K562 (cell line): Measurements from ENCODE around the gene NDUFA5. TPM values are rescaled to one million over a fixed set of nuclear protein-coding genes. Genes with fewer than 3 reads are reported as not detected.

ENCODE experiments used
- ATAC-seq: fragments of 200-7000 bp; cut with Tn5 transposase; 3 replicates; pipeline ENCODE4 v1.9.1; 2020; ENCODE audit warnings: moderate library complexity
- BruUV-seq: library from RNA; stranded (reverse); fragments of 400-500 nt; replicated peaks from 2 replicates; lab custom pipeline; 2021; lab: Mats Ljungman, UMichigan
- CTCF ChIA-PET: fragments of 300-600 bp; formaldehyde crosslinking; extraction: SDS; loops from one replicate; lab custom pipeline; 2021; ENCODE audit warnings: low intra/inter-chr PET ratio; lab: Yijun Ruan, JAX
- POLR2A ChIA-PET: fragments of 300-600, 350-650 bp; sonication (Branson Sonifier 250); formaldehyde crosslinking; extraction: SDS; loops from one replicate; lab custom pipeline; 2021; ENCODE audit warnings: antibody characterized with exemption, inconsistent platforms; lab: Yijun Ruan, JAX
- DNase-seq, 4 experiments: peaks; one replicate each; pipeline versions ENCODE4 v3.0.0 to v3.0.0-alpha.2; 2011 to 2018; ENCODE audit warnings: low spot score in 3 of 4, mixed read lengths in 3 of 4; ENCODE audit errors: extremely low read depth in 1 of 4
- FAIRE-seq: peaks from 2 replicates; lab custom pipeline; 2011; peaks lifted over from hg19 to GRCh38; lab: Jason Lieb, UNC
- H2AFZ ChIP-seq: 2 replicates; pipeline ENCODE4 v1.6.0; 2011; ENCODE audit warnings: low read depth, low read length, control low read depth, inconsistent platforms
- H3K27ac ChIP-seq: fragments of 200-600 bp; 3 replicates; pipeline ENCODE4 v1.8.0; 2011; ENCODE audit warnings: low read depth, mild to moderate bottlenecking, control low read depth, inconsistent platforms, low read length, moderate library complexity, mixed read lengths; ENCODE audit errors: extremely low read depth
- H3K27me3 ChIP-seq, 2 experiments: fragments of 300-600 bp in 1 of 2; 2 replicates in 1 of 2; 3 replicates in 1 of 2; pipeline versions ENCODE4 v1.6.0 to v1.8.0; 2011; ENCODE audit warnings: inconsistent platforms in 2 of 2, low read length in 2 of 2, mild to moderate bottlenecking in 1 of 2, mixed read lengths in 1 of 2, moderate library complexity in 1 of 2; ENCODE audit not compliant: control insufficient read depth in 2 of 2, insufficient read depth in 2 of 2
- H3K36me3 ChIP-seq: fragments of 300-600 bp; 3 replicates; pipeline ENCODE4 v1.8.0; 2011; ENCODE audit warnings: mild to moderate bottlenecking, low read length, inconsistent platforms; ENCODE audit not compliant: control insufficient read depth, insufficient read depth
- H3K4me1 ChIP-seq, 2 experiments: fragments of 200-600 bp in 1 of 2; replicated peaks in 1 of 2; 2 replicates in 1 of 2; 3 replicates in 1 of 2; pipeline versions ENCODE4 v1.5.1 to v1.8.0; 2011; ENCODE audit warnings: inconsistent platforms in 2 of 2, low read length in 2 of 2, mild to moderate bottlenecking in 1 of 2, mixed read lengths in 1 of 2, moderate library complexity in 1 of 2; ENCODE audit not compliant: control insufficient read depth in 2 of 2, insufficient read depth in 2 of 2
- H3K4me2 ChIP-seq: 2 replicates; pipeline ENCODE4 v1.6.1; 2011; ENCODE audit warnings: low read length, control low read depth, inconsistent platforms, mixed read lengths; ENCODE audit not compliant: insufficient read depth
- H3K4me3 ChIP-seq: fragments of 200-600 bp; sonication (generic), shearing (Covaris generic); 2 replicates; pipeline ENCODE4 v1.5.1; 2016; ENCODE audit warnings: control low read depth, inconsistent platforms
- H3K79me2 ChIP-seq: fragments of 200-600 bp; 3 replicates; pipeline ENCODE4 v1.8.0; 2011; ENCODE audit warnings: low read length, inconsistent platforms; ENCODE audit not compliant: control insufficient read depth, insufficient read depth
- H3K9ac ChIP-seq, 2 experiments: 2 replicates each; pipeline versions ENCODE4 v1.6.0 to v1.6.1; 2011; ENCODE audit warnings: low read depth in 2 of 2, low read length in 2 of 2, control low read depth in 1 of 2, inconsistent platforms in 1 of 2, mild to moderate bottlenecking in 1 of 2, mixed read lengths in 1 of 2; ENCODE audit not compliant: insufficient read depth in 1 of 2
- H3K9me1 ChIP-seq: one replicate; pipeline ENCODE4 v1.6.0; 2011; ENCODE audit warnings: inconsistent platforms, mild to moderate bottlenecking, low read length, moderate library complexity; ENCODE audit not compliant: control insufficient read depth, insufficient read depth
- H3K9me3 ChIP-seq: replicated peaks from 2 replicates; pipeline ENCODE4 v1.5.1; 2011; ENCODE audit warnings: low read depth, low read length, inconsistent platforms; ENCODE audit not compliant: control insufficient read depth, insufficient read depth
- H4K20me1 ChIP-seq: replicated peaks from 2 replicates; pipeline ENCODE4 v1.6.1; 2011; ENCODE audit warnings: low read length, inconsistent platforms, mixed read lengths; ENCODE audit not compliant: control insufficient read depth, insufficient read depth
- ELF4 ChIP-seq: fragments of 450-650 bp; formaldehyde crosslinking; IDR thresholded peaks from 2 replicates; pipeline ENCODE4 v1.4.0; 2022; ENCODE audit warnings: missing genetic modification characterization
- MEIS2 ChIP-seq: fragments of 450-650 bp; IDR thresholded peaks from 2 replicates; pipeline ENCODE4 v1.6.1; 2014; ENCODE audit warnings: mild to moderate bottlenecking; ENCODE audit not compliant: partially characterized antibody
- MNT ChIP-seq, 2 experiments: fragments of 450-650 bp; conservative IDR thresholded peaks; 2 replicates each; pipeline ENCODE4 v1.6.1; 2017; ENCODE audit warnings: mild to moderate bottlenecking in 2 of 2, moderate library complexity in 2 of 2
- MTA3 ChIP-seq: fragments of 450-650 bp; formaldehyde crosslinking; IDR thresholded peaks from 2 replicates; pipeline ENCODE4 v1.6.1; 2017; ENCODE audit warnings: mild to moderate bottlenecking, borderline replicate concordance
- MYC ChIP-seq, 2 experiments: fragments of 250-450 bp in 1 of 2; sonication (Bioruptor Pico) in 1 of 2; IDR thresholded peaks; 2 replicates each; pipeline versions ENCODE4 v1.5.1 to v1.6.1; 2012 to 2021; ENCODE audit warnings: low read depth in 2 of 2, borderline replicate concordance in 1 of 2, improper control_type of control experiment in 1 of 2, low read length in 1 of 2, mild to moderate bottlenecking in 1 of 2, moderate library complexity in 1 of 2
- ZNF311 ChIP-seq: fragments of 250-450 bp; sonication (Bioruptor Pico); IDR thresholded peaks from 2 replicates; pipeline ENCODE4 v1.4.0; 2020; ENCODE audit warnings: mild to moderate bottlenecking, moderate library complexity
- WGBS: fragments of 100-300 bp; shearing (Covaris generic); methylation state at CpG from one replicate; pipeline ENCODE4 v1.1.6; 2016; ENCODE audit warnings: low coverage, mixed read lengths; ENCODE audit not compliant: insufficient coverage; ENCODE audit errors: missing lambda C conversion rate; 5-methylcytosine and 5-hydroxymethylcytosine counted together
- in situ Hi-C: fragments of 300-500 bp; cut with MboI; formaldehyde crosslinking; loops from 4 replicates; pipeline ENCODE4 v1.15.0; 2018; ENCODE audit warnings: inconsistent platforms, mixed read lengths
- intact Hi-C: fragments of 100-400 bp; cut with micrococcal nuclease; formaldehyde crosslinking; loops from 2 replicates; pipeline ENCODE4 v1.14.2; 2022
- polyA plus RNA-seq, 8 experiments: library from polyadenylated mRNA; depleted of rRNA in 4 of 8; stranded (reverse) in 5 of 8; unstranded in 3 of 8; fragments of >200 nt; fragmentation: Nextera tagmentation in 2 of 8; fragmentation: Illumina TruSeq in 1 of 8; extraction: Ambion mirVana in 2 of 8; extraction: Trizol in 1 of 8; gene quantifications; 2 replicates each; pipeline versions ENCODE4 v1.2.1 to v1.2.3, GENCODE V29; 2011 to 2014; ENCODE audit warnings: inconsistent platforms in 1 of 8, missing spikeins in 1 of 8
- total RNA-seq, 7 experiments: library from RNA; depleted of rRNA in 6 of 7; stranded (reverse); fragments of >200 nt in 6 of 7; fragmentation: Illumina TruSeq in 2 of 7; extraction: Trizol in 2 of 7; gene quantifications; 2 replicates each; pipeline versions ENCODE4 v1.2.1 to v1.2.3, GENCODE V29; 2011 to 2021; ENCODE audit warnings: low replicate concordance in 1 of 7
- TF ChIP-seq, protein P1 (sequence below): fragments of 450-650 bp; formaldehyde crosslinking; IDR thresholded peaks from 2 replicates; pipeline ENCODE4 v1.4.0; 2022; ENCODE audit warnings: mild to moderate bottlenecking, moderate library complexity
- TF ChIP-seq, protein P2 (sequence below): fragments of 450-650 bp; formaldehyde crosslinking; IDR thresholded peaks from 2 replicates; pipeline ENCODE4 v1.4.0; 2022; ENCODE audit warnings: missing genetic modification characterization

The NDUFA5 gene
- total and polyA plus RNA-seq, 9 of the 15 experiments (the other 6 are each of a cell fraction or from before 2014, with no cell fraction given) = 155 to 677 (median 269) TPM

- Histone ChIP-seq H3K9ac (peak overlapping the region in 1 of 2 experiments; percentile 81; a peak in 3 of 4 replicates), H3K36me3 (no peaks in the 10 kb centered on the region), H3K9me1 (no peaks in the 10 kb centered on the region), H3K4me1 (peaks cover 4% of the 10 kb centered on the region in 2 experiments; a peak in 4 of 5 replicates), H3K27ac (no peak overlapping the region), H4K20me1 (no peaks in the 10 kb centered on the region), H2AFZ (peak overlapping the region; percentile 83), H3K79me2 (no peaks in the 10 kb centered on the region), H3K4me3 (no peak overlapping the region), H3K4me2 (peak overlapping the region; percentile 54), H3K9me3 (no peaks in the 10 kb centered on the region), H3K27me3 (no peaks in the 10 kb centered on the region)
- intact Hi-C loops (no loop called here), in situ Hi-C loops (no loop called here)
- DNase-seq (peak in 1 of 4 experiments; percentile 84), ATAC-seq (peak; percentile 89), FAIRE-seq (no peak)
- WGBS = 10% methylated on average over 10 of the region's 10 CpGs
- CTCF ChIA-PET = no interaction called here
- no TSS peak for BruUV-seq
- POLR2A ChIA-PET = interaction anchor here (0.6 to 1.7 kb wide), 6 partner anchors 9 to 1919 kb away, joined by 3 to 5 read pairs (median 3); no protein-coding TSS in a partner anchor
- TF ChIP-seq, protein P1, sequence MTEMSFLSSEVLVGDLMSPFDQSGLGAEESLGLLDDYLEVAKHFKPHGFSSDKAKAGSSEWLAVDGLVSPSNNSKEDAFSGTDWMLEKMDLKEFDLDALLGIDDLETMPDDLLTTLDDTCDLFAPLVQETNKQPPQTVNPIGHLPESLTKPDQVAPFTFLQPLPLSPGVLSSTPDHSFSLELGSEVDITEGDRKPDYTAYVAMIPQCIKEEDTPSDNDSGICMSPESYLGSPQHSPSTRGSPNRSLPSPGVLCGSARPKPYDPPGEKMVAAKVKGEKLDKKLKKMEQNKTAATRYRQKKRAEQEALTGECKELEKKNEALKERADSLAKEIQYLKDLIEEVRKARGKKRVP = 0 out of 2 replicates have a peak, but pooled peaks have one; percentile 15
- no peak for TF ChIP-seq ZNF311
- peak; percentile 11 for TF ChIP-seq MEIS2
- TF ChIP-seq, protein P2, sequence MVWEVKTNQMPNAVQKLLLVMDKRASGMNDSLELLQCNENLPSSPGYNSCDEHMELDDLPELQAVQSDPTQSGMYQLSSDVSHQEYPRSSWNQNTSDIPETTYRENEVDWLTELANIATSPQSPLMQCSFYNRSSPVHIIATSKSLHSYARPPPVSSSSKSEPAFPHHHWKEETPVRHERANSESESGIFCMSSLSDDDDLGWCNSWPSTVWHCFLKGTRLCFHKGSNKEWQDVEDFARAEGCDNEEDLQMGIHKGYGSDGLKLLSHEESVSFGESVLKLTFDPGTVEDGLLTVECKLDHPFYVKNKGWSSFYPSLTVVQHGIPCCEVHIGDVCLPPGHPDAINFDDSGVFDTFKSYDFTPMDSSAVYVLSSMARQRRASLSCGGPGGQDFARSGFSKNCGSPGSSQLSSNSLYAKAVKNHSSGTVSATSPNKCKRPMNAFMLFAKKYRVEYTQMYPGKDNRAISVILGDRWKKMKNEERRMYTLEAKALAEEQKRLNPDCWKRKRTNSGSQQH (CRISPR knock-in tag) = peak; percentile 64; the same call in 1 of the 2 replicates
- TF ChIP-seq MTA3 = 0 out of 2 replicates have a peak, but pooled peaks have one; percentile 35
- TF ChIP-seq MNT (conservative IDR thresholded peaks at IDR 0.05) = 0 out of 4 replicates have a peak, but pooled peaks of 1 of the 2 experiments have one; percentile 23
- peak; percentile 64; the same call in 1 of the 2 replicates for TF ChIP-seq ELF4
- peak; percentile 67 for TF ChIP-seq MYC (IDR thresholded peaks at IDR 0.05; ENCODE audit: low read depth, low read length)
- TF ChIP-seq MYC (CRISPR knock-in tag; IDR thresholded peaks at IDR 0.05; ENCODE audit: borderline replicate concordance, low read depth) = no peak
Observed at GRCh38 chr7:123594813-123595241, 37.2 kb upstream of the NDUFA5 start.
